Small intestine (tissue), 7 donors: ENCODE data around the gene PRSS1. TPM values are rescaled to one million over a fixed set of nuclear protein-coding genes. Genes with fewer than 3 reads are reported as not detected.
"Not testable (repeated sequence)": the region's sequence is repeated elsewhere in the genome, so short reads cannot be mapped to it uniquely, and the experiment has no call there.

ENCODE experiments used
- DNase-seq, 2 donors: peaks; one replicate each; pipeline versions ENCODE4 v3.0.0 to v3.0.0-alpha.2; 2013
- FAIRE-seq: peaks from 2 replicates; lab custom pipeline; 2012; peaks lifted over from hg19 to GRCh38; lab: Jason Lieb, UNC
- H3K27ac ChIP-seq, 3 donors: one replicate each; pipeline ENCODE4 v1.5.1; 2013; ENCODE audit warnings: low read length in 2 of 3, mild to moderate bottlenecking in 2 of 3, control low read depth in 1 of 3, inconsistent platforms in 1 of 3, low read depth in 1 of 3, moderate library complexity in 1 of 3
- H3K27me3 ChIP-seq, 3 donors: one replicate each; pipeline ENCODE4 v1.6.1; 2013; ENCODE audit warnings: low read length in 3 of 3, inconsistent platforms in 1 of 3; ENCODE audit not compliant: control insufficient read depth in 3 of 3, insufficient read depth in 3 of 3
- H3K36me3 ChIP-seq, 3 donors: one replicate each; pipeline ENCODE4 v1.6.1; 2013; ENCODE audit warnings: low read length in 3 of 3, inconsistent platforms in 1 of 3, low read depth in 1 of 3, mild to moderate bottlenecking in 1 of 3, moderate library complexity in 1 of 3; ENCODE audit not compliant: control insufficient read depth in 3 of 3, insufficient read depth in 2 of 3
- H3K4me1 ChIP-seq, 3 donors: one replicate each; pipeline ENCODE4 v1.6.1; 2013; ENCODE audit warnings: low read length in 2 of 3, inconsistent platforms in 1 of 3, low read depth in 1 of 3, mild to moderate bottlenecking in 1 of 3, moderate library complexity in 1 of 3; ENCODE audit not compliant: control insufficient read depth in 3 of 3, insufficient read depth in 2 of 3
- H3K4me3 ChIP-seq, 3 donors: one replicate each; pipeline ENCODE4 v1.5.1; 2013; ENCODE audit warnings: low read length in 3 of 3, control low read depth in 1 of 3, inconsistent platforms in 1 of 3, low read depth in 1 of 3, mild to moderate bottlenecking in 1 of 3, moderate library complexity in 1 of 3
- H3K9me3 ChIP-seq, 2 donors: one replicate each; pipeline ENCODE4 v1.6.1; 2013; ENCODE audit warnings: low read depth in 1 of 2, low read length in 1 of 2; ENCODE audit not compliant: control insufficient read depth in 2 of 2, insufficient read depth in 1 of 2
- WGBS, 3 donors: extraction: QIAGEN DNeasy Blood & Tissue Kit; methylation state at CpG; one replicate each; pipeline ENCODE4 v1.1.7; 2013; 5-methylcytosine and 5-hydroxymethylcytosine counted together
- polyA plus RNA-seq, 4 donors: library from polyadenylated mRNA; stranded (reverse) in 3 of 4; unstranded in 1 of 4; fragments of 200-250 nt in 3 of 4; fragments of 120-200 nt in 1 of 4; gene quantifications; one replicate each; pipeline versions ENCODE4 v1.2.1 to v1.2.3, GENCODE V29; 2013
- donor health status: healthy with polysubstance abuse.
- donor health status: control.
- donor health status: control.
- donor health status: Bipolar disorder and iron deficiency.
- donor health status: healthy.

The PRSS1 gene
- polyA plus RNA-seq, 4 donors = 0.06 to 28.2 (median 15.0) TPM

- not testable (repeated sequence) for H3K4me3 ChIP-seq, FAIRE-seq, DNase-seq, H3K4me1 ChIP-seq, H3K9me3 ChIP-seq, H3K27ac ChIP-seq, H3K36me3 ChIP-seq, H3K27me3 ChIP-seq
- 83 to 95% (median 91%) methylated on average over 14 of the region's 14 CpGs for WGBS, 3 donors
These were observed 2.4 kb downstream of the PRSS1 start for GRCh38 chr7:142751526-142752175.

DNA sequence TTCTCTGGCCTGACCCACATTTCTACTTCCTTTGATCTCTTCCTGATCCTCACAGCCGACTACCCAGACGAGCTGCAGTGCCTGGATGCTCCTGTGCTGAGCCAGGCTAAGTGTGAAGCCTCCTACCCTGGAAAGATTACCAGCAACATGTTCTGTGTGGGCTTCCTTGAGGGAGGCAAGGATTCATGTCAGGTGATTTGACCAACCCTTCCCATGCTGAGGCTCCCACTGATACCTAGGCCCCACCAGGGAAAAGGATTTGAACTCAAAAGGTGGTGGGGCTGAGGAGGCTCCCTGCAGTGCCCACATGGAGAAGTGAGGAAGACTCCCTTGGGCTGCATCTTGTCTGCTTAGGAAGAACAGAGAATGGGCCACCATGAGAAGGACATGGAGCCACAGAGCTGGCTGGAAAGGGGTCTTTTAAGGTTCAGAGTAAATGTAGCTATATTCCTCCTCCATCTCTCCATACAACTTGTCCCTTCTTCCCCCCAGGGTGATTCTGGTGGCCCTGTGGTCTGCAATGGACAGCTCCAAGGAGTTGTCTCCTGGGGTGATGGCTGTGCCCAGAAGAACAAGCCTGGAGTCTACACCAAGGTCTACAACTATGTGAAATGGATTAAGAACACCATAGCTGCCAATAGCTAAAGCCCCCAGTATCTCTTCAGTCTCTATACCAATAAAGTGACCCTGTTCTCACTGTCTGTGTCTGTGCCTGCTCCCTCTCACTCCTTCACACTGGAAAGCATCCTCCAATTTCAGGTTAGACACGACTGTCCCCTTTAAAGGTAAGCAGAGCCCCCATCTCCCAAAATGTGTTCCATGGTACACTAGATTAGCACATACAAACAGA, 3.3 kb downstream of the PRSS1 start:
- H3K27ac ChIP-seq = no peak overlapping the region
- no peaks in the 10 kb centered on the region for H3K36me3 ChIP-seq
- no peaks in the 10 kb centered on the region for H3K9me3 ChIP-seq
- 56 to 75% (median 71%) methylated on average over 3 of the region's 3 CpGs for WGBS, 3 donors
- peaks cover 0 to 2% (median 0%) of the 10 kb centered on the region in 3 donors for H3K4me1 ChIP-seq
- no peak for FAIRE-seq
- H3K4me3 ChIP-seq = no peak overlapping the region
- no peak for DNase-seq
- H3K27me3 ChIP-seq = peaks cover 0 to 4% (median 0%) of the 10 kb centered on the region in 3 donors

- WGBS, 3 donors = 60 to 83% (median 62%) methylated on average over 8 of the region's 8 CpGs
- H3K36me3 ChIP-seq = no peaks in the 10 kb centered on the region
- no peak for DNase-seq
These were observed 4.1 kb downstream of the PRSS1 start for GRCh38 chr7:142753366-142753765.

DNA sequence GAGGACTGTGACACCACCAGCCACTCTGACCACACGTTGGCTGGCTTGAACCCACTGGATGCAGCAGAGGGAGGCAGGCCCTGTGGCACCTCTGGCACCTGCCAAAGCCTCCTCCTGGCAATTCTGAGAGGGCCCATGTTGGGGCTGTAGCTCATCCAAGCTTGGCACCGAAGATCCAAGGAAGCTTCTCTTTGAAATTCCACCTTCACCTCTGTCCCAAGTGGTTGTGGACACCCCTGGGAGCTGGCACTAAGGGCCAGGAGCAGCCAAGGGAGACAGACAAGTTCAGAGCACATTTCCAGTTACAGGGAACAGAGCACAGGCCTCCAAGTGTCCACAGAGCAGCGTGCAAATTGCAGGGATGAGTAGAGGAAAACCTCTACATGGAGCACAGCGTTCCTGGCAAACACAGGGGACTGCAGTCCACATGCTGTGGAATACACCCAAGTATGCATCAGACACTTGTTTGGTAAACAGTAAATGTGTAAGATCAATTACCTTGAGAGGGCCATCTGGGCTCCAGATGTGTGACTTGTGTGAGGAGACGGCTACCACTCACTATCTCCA, 4.7 kb downstream of the PRSS1 start:
- H3K27me3 ChIP-seq, H3K4me3 ChIP-seq, H3K4me1 ChIP-seq, FAIRE-seq, H3K9me3 ChIP-seq, DNase-seq, H3K36me3 ChIP-seq, H3K27ac ChIP-seq: not testable (repeated sequence)
- 62 to 84% (median 65%) methylated on average over 5 of the region's 5 CpGs for WGBS, 3 donors

More at GRCh38 chr7:142753366-142753765, 4.1 kb downstream of the PRSS1 start:
- peaks cover 0 to 2% (median 0%) of the 10 kb centered on the region in 3 donors for H3K4me1 ChIP-seq
- peaks cover 0 to 4% (median 0%) of the 10 kb centered on the region in 3 donors for H3K27me3 ChIP-seq
- FAIRE-seq = no peak
- H3K27ac ChIP-seq = no peak overlapping the region
- H3K4me3 ChIP-seq = no peak overlapping the region
- no peaks in the 10 kb centered on the region for H3K9me3 ChIP-seq

DNA sequence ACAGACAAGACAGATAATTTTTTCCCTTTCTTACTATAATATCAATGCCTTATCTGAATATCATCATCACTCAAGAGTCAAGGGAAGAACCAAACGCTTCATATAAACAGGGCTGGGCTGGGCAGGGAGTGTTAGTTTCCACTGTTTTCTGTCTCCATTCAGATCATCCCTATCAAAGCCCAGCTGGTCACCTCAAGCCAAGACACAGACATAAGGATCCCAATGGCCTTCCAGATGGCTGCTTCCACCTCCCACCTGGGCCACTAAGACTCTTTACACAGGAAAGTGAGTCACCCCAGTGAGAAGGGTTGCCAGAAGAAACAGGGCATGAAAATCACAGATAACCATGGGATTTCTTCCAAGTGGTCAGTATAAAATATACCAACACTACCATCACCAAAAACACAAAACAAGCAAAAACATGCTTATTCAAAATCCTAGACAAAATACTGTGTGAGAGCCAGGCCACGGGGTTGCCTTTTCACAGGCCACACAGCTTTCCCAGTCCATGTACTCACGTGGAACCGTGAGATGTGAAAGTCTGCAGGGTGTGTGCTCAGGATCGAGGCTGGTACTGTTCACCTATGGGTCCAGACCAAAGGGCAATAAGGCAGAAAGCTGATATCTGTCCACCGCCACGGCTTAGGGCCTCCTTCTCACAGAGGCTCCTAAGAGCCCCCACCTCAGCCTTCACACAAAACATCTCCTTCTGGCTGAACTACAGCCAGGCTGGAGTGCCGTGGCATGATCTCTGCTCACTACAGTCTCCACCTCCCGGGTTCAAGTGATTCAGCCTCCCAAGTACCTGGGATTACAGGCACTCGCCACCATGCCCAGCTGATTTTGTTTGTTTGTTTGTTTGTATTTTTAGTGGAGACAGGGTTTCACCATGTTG, 5.7 kb downstream of the PRSS1 start:
- no peak for FAIRE-seq

DNA sequence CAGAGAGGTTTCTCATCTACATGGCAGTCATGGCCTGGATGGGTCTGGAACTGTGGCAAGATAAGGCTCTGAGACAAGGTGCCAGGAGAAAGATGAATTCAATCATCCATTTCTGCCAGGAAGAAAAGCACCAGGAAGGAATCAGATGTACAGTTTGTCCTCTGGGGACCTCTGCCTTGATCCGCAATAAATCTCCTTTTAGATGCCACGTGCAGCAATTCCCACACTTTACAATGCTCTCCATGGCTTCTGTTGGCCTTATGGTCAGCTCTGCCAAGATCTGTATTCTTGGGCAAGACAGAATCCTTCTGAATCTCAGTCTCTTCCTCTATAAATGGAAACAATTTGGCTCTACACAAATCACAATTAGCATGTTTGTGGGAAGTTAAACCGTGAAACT, 9.0 kb downstream of the PRSS1 start:
- H3K27ac ChIP-seq, DNase-seq, H3K4me3 ChIP-seq, H3K27me3 ChIP-seq, H3K4me1 ChIP-seq, H3K9me3 ChIP-seq, FAIRE-seq, H3K36me3 ChIP-seq: not testable (repeated sequence)
- 68 to 88% (median 85%) methylated on average over 1 to 3 of the region's 3 CpGs for WGBS, 3 donors

More for the DNA sequence above, 5.7 kb downstream of the PRSS1 start:
- H3K27me3 ChIP-seq = peaks cover 0 to 6% (median 0%) of the 10 kb centered on the region in 3 donors
- H3K9me3 ChIP-seq = no peaks in the 10 kb centered on the region
- WGBS, 3 donors = 33 to 53% (median 42%) methylated on average over 10 of the region's 10 CpGs
- H3K4me3 ChIP-seq = no peak overlapping the region
- H3K4me1 ChIP-seq = peaks cover 0 to 2% (median 0%) of the 10 kb centered on the region in 3 donors
- peak overlapping the region in 2 of 3 donors; percentile 24 to 29 for H3K27ac ChIP-seq
- no peaks in the 10 kb centered on the region for H3K36me3 ChIP-seq
- peak; percentile 63 to 79 for DNase-seq

GRCh38 chr7:142759433-142759832, 10.2 kb downstream of the PRSS1 start:
- Histone ChIP-seq H3K27me3 (peaks cover 0 to 4% (median 0%) of the 10 kb centered on the region in 3 donors), H3K27ac (no peak overlapping the region)
- no peak for FAIRE-seq

More at GRCh38 chr7:142759433-142759832, 10.2 kb downstream of the PRSS1 start:
- Histone ChIP-seq H3K36me3 (no peaks in the 10 kb centered on the region), H3K9me3 (no peaks in the 10 kb centered on the region), H3K4me3 (no peak overlapping the region), H3K4me1 (peaks cover 0 to 2% (median 0%) of the 10 kb centered on the region in 3 donors)
- 86 to 94% (median 88%) methylated on average over 1 of the region's 1 CpG for WGBS, 3 donors
- DNase-seq = no peak
